DMS114 treated with DMSO at 0.1 percent for 48 hours (cell line): ENCODE results near the gene FAM81A.
"Not testable (repeated sequence)": the region's sequence is repeated elsewhere in the genome, so short reads cannot be mapped to it uniquely, and the experiment has no call there.

Experiments
- DNase-seq: peaks from one replicate; lab custom pipeline; 2025; ENCODE audit not compliant: unreplicated experiment; lab: John Stamatoyannopoulos, UW

FAM81A gene

GRCh38 chr15:59437817-59438624 is at the start of gene FAM81A:
Gene FAM81A, plus strand, starts transcription at chr15:59438186. Its CDS starts 20,441 bp downstream, at chr15:59458627.
- peak; percentile 27 for DNase-seq

- no peak for DNase-seq
Observed at GRCh38 chr15:59388670-59389069, 49.3 kb upstream of the FAM81A start.

- no peak for DNase-seq
Observed at GRCh38 chr15:59392299-59392698, 45.7 kb upstream of the FAM81A start.

GRCh38 chr15:59394166-59394661 is 43.8 kb upstream of the FAM81A start:
- no peak for DNase-seq

GRCh38 chr15:59396211-59396610 is 41.8 kb upstream of the FAM81A start:
- DNase-seq, result no peak

- DNase-seq, result no peak
Observed at GRCh38 chr15:59396679-59397078, 41.3 kb upstream of the FAM81A start.

- DNase-seq, result no peak
Observed at GRCh38 chr15:59398220-59398619, 39.8 kb upstream of the FAM81A start.

- DNase-seq, result no peak
Observed at GRCh38 chr15:59399465-59400102, 38.4 kb upstream of the FAM81A start.

GRCh38 chr15:59400103-59400813 is 37.7 kb upstream of the FAM81A start:
- DNase-seq, result no peak

GRCh38 chr15:59401051-59401823 is 36.7 kb upstream of the FAM81A start:
- not testable (repeated sequence) for DNase-seq

GRCh38 chr15:59401824-59402569 is 36.0 kb upstream of the FAM81A start:
- no peak for DNase-seq

- DNase-seq, result no peak
Observed at GRCh38 chr15:59405079-59405478, 32.9 kb upstream of the FAM81A start.

- no peak for DNase-seq
Observed at GRCh38 chr15:59406446-59406845, 31.5 kb upstream of the FAM81A start.

GRCh38 chr15:59407946-59408345 is 30.0 kb upstream of the FAM81A start:
- DNase-seq, result no peak

GRCh38 chr15:59410391-59410896 is 27.5 kb upstream of the FAM81A start:
- DNase-seq, result no peak

GRCh38 chr15:59413577-59413976 is 24.4 kb upstream of the FAM81A start:
- DNase-seq, result no peak

- DNase-seq, result no peak
Observed at GRCh38 chr15:59416816-59417215, 21.2 kb upstream of the FAM81A start.

- no peak for DNase-seq
Observed at GRCh38 chr15:59419170-59419569, 18.8 kb upstream of the FAM81A start.

- no peak for DNase-seq
Observed at GRCh38 chr15:59420108-59420507, 17.9 kb upstream of the FAM81A start.
